HL-60 (cell line): ENCODE data around the gene AFF2.

Source experiments
- DNase-seq, 2 experiments: peaks; one replicate each; pipeline ENCODE4 v3.0.0-alpha.2; 2010 to 2020; ENCODE audit warnings: low read depth in 1 of 2, low spot score in 1 of 2
- H3K27ac ChIP-seq: fragments of 250-450 bp; sonication (Bioruptor Pico); replicated peaks from 2 replicates; pipeline ENCODE4 v1.5.1; 2020; ENCODE audit warnings: mild to moderate bottlenecking, moderate library complexity
- H3K27me3 ChIP-seq: fragments of 250-450 bp; sonication (Bioruptor Pico); 2 replicates; pipeline ENCODE4 v1.5.1; 2021; ENCODE audit warnings: mild to moderate bottlenecking, moderate library complexity; ENCODE audit not compliant: insufficient read depth, poor library complexity, severe bottlenecking
- H3K4me3 ChIP-seq: replicated peaks from 2 replicates; pipeline ENCODE4 v1.5.1; 2011; ENCODE audit warnings: mild to moderate bottlenecking, control low read depth, low read length; ENCODE audit not compliant: insufficient read depth
- CTCF ChIP-seq: IDR thresholded peaks from one replicate; pipeline ENCODE4 v1.5.1; 2011; ENCODE audit warnings: low read length, control low read depth, inconsistent platforms; ENCODE audit not compliant: insufficient read depth
- GABPA ChIP-seq: IDR thresholded peaks from 2 replicates; pipeline ENCODE4 v1.6.1; 2012; ENCODE audit warnings: low read depth
- POLR2AphosphoS5 ChIP-seq: IDR thresholded peaks from 2 replicates; pipeline ENCODE4 v1.6.1; 2012; ENCODE audit warnings: low read depth
- SPI1 ChIP-seq: IDR thresholded peaks from 2 replicates; pipeline ENCODE4 v1.6.1; 2012; ENCODE audit warnings: low read depth, mild to moderate bottlenecking, borderline replicate concordance
- TF ChIP-seq, protein P1 (sequence below): IDR thresholded peaks from 2 replicates; pipeline ENCODE4 v1.6.1; 2012; ENCODE audit warnings: low read depth; ENCODE audit not compliant: insufficient replicate concordance

The AFF2 gene

GRCh38 chrX:148763896-148764295 is 263.5 kb downstream of the AFF2 start:
- H3K27ac ChIP-seq: no peak overlapping the region
- DNase-seq: no peak
- no peaks in the 10 kb centered on the region for H3K27me3 ChIP-seq
- TF ChIP-seq, protein P1, sequence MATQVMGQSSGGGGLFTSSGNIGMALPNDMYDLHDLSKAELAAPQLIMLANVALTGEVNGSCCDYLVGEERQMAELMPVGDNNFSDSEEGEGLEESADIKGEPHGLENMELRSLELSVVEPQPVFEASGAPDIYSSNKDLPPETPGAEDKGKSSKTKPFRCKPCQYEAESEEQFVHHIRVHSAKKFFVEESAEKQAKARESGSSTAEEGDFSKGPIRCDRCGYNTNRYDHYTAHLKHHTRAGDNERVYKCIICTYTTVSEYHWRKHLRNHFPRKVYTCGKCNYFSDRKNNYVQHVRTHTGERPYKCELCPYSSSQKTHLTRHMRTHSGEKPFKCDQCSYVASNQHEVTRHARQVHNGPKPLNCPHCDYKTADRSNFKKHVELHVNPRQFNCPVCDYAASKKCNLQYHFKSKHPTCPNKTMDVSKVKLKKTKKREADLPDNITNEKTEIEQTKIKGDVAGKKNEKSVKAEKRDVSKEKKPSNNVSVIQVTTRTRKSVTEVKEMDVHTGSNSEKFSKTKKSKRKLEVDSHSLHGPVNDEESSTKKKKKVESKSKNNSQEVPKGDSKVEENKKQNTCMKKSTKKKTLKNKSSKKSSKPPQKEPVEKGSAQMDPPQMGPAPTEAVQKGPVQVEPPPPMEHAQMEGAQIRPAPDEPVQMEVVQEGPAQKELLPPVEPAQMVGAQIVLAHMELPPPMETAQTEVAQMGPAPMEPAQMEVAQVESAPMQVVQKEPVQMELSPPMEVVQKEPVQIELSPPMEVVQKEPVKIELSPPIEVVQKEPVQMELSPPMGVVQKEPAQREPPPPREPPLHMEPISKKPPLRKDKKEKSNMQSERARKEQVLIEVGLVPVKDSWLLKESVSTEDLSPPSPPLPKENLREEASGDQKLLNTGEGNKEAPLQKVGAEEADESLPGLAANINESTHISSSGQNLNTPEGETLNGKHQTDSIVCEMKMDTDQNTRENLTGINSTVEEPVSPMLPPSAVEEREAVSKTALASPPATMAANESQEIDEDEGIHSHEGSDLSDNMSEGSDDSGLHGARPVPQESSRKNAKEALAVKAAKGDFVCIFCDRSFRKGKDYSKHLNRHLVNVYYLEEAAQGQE: no peak
- no peak for TF ChIP-seq POLR2AphosphoS5
- TF ChIP-seq SPI1: no peak
- TF ChIP-seq GABPA: no peak
- no peak for TF ChIP-seq CTCF
- no peak overlapping the region for H3K4me3 ChIP-seq

DNA sequence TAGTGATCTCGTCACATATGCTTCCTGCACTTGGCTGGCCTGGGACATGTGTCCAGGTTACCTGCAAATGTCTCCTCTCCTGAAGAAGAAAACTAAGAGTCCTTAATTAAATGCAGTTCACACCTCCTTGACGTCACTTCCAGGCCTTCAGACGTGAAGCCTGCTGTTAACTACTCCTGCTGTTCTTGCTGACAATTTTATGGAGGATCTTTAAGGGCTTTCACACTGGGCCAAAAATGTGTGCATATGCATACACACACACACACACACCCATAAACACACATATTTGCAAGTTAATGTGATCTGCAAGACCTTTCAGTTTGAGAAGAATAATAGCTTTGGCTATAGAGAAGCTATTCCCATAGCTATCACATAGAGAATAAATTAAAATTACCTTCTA is 267.9 kb downstream of the AFF2 start:
- TF ChIP-seq CTCF (no peak), GABPA (no peak), POLR2AphosphoS5 (no peak), SPI1 (no peak)
- TF ChIP-seq, protein P1: no peak
- no peak overlapping the region for H3K27ac ChIP-seq
- H3K27me3 ChIP-seq: no peaks in the 10 kb centered on the region
- no peak overlapping the region for H3K4me3 ChIP-seq
- DNase-seq: no peak

DNA sequence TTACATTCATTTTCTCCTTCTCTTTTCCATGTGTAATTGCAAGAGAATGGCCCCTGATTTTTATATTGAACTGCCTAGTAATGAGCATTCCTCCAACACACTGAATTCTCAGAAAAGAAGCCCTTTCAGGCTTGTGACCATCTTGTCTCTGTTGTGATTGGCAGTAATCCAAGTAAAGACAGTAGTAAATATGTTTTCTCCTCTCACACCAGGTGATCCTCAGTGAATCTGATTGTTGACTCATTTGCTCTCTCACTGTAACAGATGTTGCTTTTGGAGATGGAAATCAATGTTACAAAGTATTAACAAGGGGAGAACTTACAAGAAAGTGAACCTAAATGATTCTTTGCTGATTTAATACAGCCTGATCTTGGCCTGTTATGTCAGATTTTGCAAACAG is 271.0 kb downstream of the AFF2 start:
- H3K4me3 ChIP-seq: no peak overlapping the region
- no peak for DNase-seq
- TF ChIP-seq SPI1 (no peak), GABPA (no peak), POLR2AphosphoS5 (no peak), CTCF (no peak)
- TF ChIP-seq, protein P1: no peak
- no peaks in the 10 kb centered on the region for H3K27me3 ChIP-seq
- no peak overlapping the region for H3K27ac ChIP-seq
